ENCODE measurements around the gene IFIT3.

Gene IFIT3

GRCh38 chr10:89303161-89303560 is 24.6 kb upstream of the IFIT3 start:
- no peak overlapping the region for H3K4me3 ChIP-seq (ENCODE audit: low read length)
- peaks cover 6% of the 10 kb centered on the region; the same call in 1 of the 2 replicates for H3K4me1 ChIP-seq (ENCODE audit: low read length)
- DNase-seq: no peak
- H3K9me3 ChIP-seq (replicated peaks; ENCODE audit: insufficient read depth, low read length): no peaks in the 10 kb centered on the region
- TF ChIP-seq EZH2 (optimal IDR thresholded peaks at IDR 0.05; ENCODE audit: low read depth, low read length) (no peak), EZH2phosphoT487 (IDR thresholded peaks at IDR 0.05; ENCODE audit: low read length) (no peak), CTCF (IDR thresholded peaks at IDR 0.05; ENCODE audit: low read length) (no peak)
- no peak overlapping the region for H3K9ac ChIP-seq (ENCODE audit: low read length)
- H3K4me2 ChIP-seq (ENCODE audit: low read depth, low read length): no peak overlapping the region
- H2AFZ ChIP-seq (ENCODE audit: low read length): no peak overlapping the region
- H3K9me2 ChIP-seq (replicated peaks; ENCODE audit: insufficient read depth, low read length): no peaks in the 10 kb centered on the region
- H3K27ac ChIP-seq (ENCODE audit: low read length): no peak overlapping the region
- H3K36me3 ChIP-seq (replicated peaks; ENCODE audit: insufficient read depth, low read length): no peaks in the 10 kb centered on the region
- no peaks in the 10 kb centered on the region for H3K79me2 ChIP-seq (ENCODE audit: low read length)
- H4K20me1 ChIP-seq (ENCODE audit: insufficient read depth, low read length): no peaks in the 10 kb centered on the region
- H3K27me3 ChIP-seq (replicated peaks; ENCODE audit: insufficient read depth, low read length): peaks cover 65% of the 10 kb centered on the region
- H3F3A ChIP-seq (ENCODE audit: insufficient read depth, low read length): peaks cover 14% of the 10 kb centered on the region; the same call in 1 of the 2 replicates

- Histone ChIP-seq H3K9me2 (replicated peaks; ENCODE audit: insufficient read depth, low read length) (no peaks in the 10 kb centered on the region), H3K9me3 (replicated peaks; ENCODE audit: insufficient read depth, low read length) (no peaks in the 10 kb centered on the region), H4K20me1 (ENCODE audit: insufficient read depth, low read length) (no peaks in the 10 kb centered on the region), H3K4me3 (ENCODE audit: low read length) (no peak overlapping the region), H3K4me2 (ENCODE audit: low read depth, low read length) (no peak overlapping the region), H3K4me1 (ENCODE audit: low read length) (peaks cover 6% of the 10 kb centered on the region; the same call in 1 of the 2 replicates), H3K36me3 (replicated peaks; ENCODE audit: insufficient read depth, low read length) (no peaks in the 10 kb centered on the region), H2AFZ (ENCODE audit: low read length) (no peak overlapping the region), H3K27me3 (replicated peaks; ENCODE audit: insufficient read depth, low read length) (peaks cover 65% of the 10 kb centered on the region), H3K9ac (ENCODE audit: low read length) (no peak overlapping the region), H3K27ac (ENCODE audit: low read length) (no peak overlapping the region), H3F3A (ENCODE audit: insufficient read depth, low read length) (peaks cover 14% of the 10 kb centered on the region; the same call in 1 of the 2 replicates), H3K79me2 (ENCODE audit: low read length) (no peaks in the 10 kb centered on the region)
- no peak for TF ChIP-seq EZH2phosphoT487 (IDR thresholded peaks at IDR 0.05; ENCODE audit: low read length)
- TF ChIP-seq EZH2 (optimal IDR thresholded peaks at IDR 0.05; ENCODE audit: low read depth, low read length): no peak
- TF ChIP-seq CTCF (IDR thresholded peaks at IDR 0.05; ENCODE audit: low read length): no peak
- DNase-seq: no peak
Observed at GRCh38 chr10:89304026-89304425, 23.8 kb upstream of the IFIT3 start.

GRCh38 chr10:89304446-89304845 is 23.4 kb upstream of the IFIT3 start:
- no peak for DNase-seq
- H4K20me1 ChIP-seq (ENCODE audit: insufficient read depth, low read length): no peaks in the 10 kb centered on the region
- peaks cover 65% of the 10 kb centered on the region for H3K27me3 ChIP-seq (replicated peaks; ENCODE audit: insufficient read depth, low read length)
- no peak overlapping the region for H2AFZ ChIP-seq (ENCODE audit: low read length)
- H3K79me2 ChIP-seq (ENCODE audit: low read length): no peaks in the 10 kb centered on the region
- H3F3A ChIP-seq (ENCODE audit: insufficient read depth, low read length): peaks cover 14% of the 10 kb centered on the region; the same call in 1 of the 2 replicates
- no peaks in the 10 kb centered on the region for H3K9me3 ChIP-seq (replicated peaks; ENCODE audit: insufficient read depth, low read length)
- H3K36me3 ChIP-seq (replicated peaks; ENCODE audit: insufficient read depth, low read length): no peaks in the 10 kb centered on the region
- H3K9ac ChIP-seq (ENCODE audit: low read length): no peak overlapping the region
- H3K9me2 ChIP-seq (replicated peaks; ENCODE audit: insufficient read depth, low read length): no peaks in the 10 kb centered on the region
- peaks cover 6% of the 10 kb centered on the region; the same call in 1 of the 2 replicates for H3K4me1 ChIP-seq (ENCODE audit: low read length)
- no peak for TF ChIP-seq CTCF (IDR thresholded peaks at IDR 0.05; ENCODE audit: low read length)
- TF ChIP-seq EZH2phosphoT487 (IDR thresholded peaks at IDR 0.05; ENCODE audit: low read length): no peak
- TF ChIP-seq EZH2 (optimal IDR thresholded peaks at IDR 0.05; ENCODE audit: low read depth, low read length): no peak
- no peak overlapping the region for H3K27ac ChIP-seq (ENCODE audit: low read length)
- no peak overlapping the region for H3K4me3 ChIP-seq (ENCODE audit: low read length)
- no peak overlapping the region for H3K4me2 ChIP-seq (ENCODE audit: low read depth, low read length)

Data from MM.1S (cell line).